Stimulated activated memory B cell treated with anti-CD40 and anti-IgM and Interleukin-4, amounts not matched to agents 10 μg/mL and 1 μg/mL and 100 μg/mL, for 72 hours (primary cell): ENCODE measurements around the gene GABRR3.

Experiments
- ATAC-seq: fragments of 150-1000 bp; cut with Tn5 transposase; 2 replicates; pipeline ENCODE4 v1.10.0; 2021
- H3K27ac Mint-ChIP-seq: one replicate; pipeline ENCODE4 v1.8.0; 2022; ENCODE audit warnings: mild to moderate bottlenecking, mixed read lengths
- H3K27me3 Mint-ChIP-seq: one replicate; pipeline ENCODE4 v1.8.0; 2022; ENCODE audit warnings: mixed read lengths
- H3K36me3 Mint-ChIP-seq: one replicate; pipeline ENCODE4 v1.8.0; 2022; ENCODE audit warnings: mixed read lengths
- H3K4me1 Mint-ChIP-seq: one replicate; pipeline ENCODE4 v1.8.0; 2022; ENCODE audit warnings: mixed read lengths
- H3K4me3 Mint-ChIP-seq: one replicate; pipeline ENCODE4 v1.8.0; 2022; ENCODE audit warnings: mild to moderate bottlenecking, moderate library complexity, mixed read lengths
- H3K9me3 Mint-ChIP-seq: one replicate; pipeline ENCODE4 v1.8.0; 2022; ENCODE audit warnings: mixed read lengths

Gene GABRR3

DNA sequence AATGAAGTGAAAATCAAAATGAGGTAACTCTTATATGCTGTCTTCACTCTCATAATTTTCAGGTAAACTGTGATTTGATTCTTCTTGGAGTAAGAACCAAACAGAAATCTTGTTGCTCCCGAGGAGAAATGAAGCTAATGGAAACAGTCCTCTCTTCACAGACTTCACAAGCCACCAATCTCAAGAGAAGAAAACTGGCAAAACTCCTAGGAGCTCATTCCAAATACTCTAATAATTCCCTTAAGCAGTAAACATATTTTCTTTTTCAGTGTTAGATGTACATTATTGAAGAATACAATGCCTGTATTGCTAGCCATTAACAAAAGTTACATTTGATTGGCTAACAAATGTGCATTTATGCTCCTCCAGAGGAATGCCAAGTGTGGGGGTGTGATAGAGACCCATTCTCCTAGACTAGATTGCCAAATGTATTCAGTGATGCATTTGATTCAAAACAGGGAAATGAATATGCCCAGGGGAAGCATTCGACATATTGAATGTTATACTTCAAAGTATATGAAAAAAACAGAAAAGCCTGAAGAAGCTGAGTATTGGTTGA lies 51.1 kb downstream of the GABRR3 start:
- H3K4me3 Mint-ChIP-seq = no peak overlapping the region
- ATAC-seq = no peak
- H3K27me3 Mint-ChIP-seq = peaks cover 14% of the 10 kb centered on the region
- no peaks in the 10 kb centered on the region for H3K4me1 Mint-ChIP-seq
- H3K27ac Mint-ChIP-seq = no peak overlapping the region
- H3K9me3 Mint-ChIP-seq = peaks cover 8% of the 10 kb centered on the region
- no peaks in the 10 kb centered on the region for H3K36me3 Mint-ChIP-seq

DNA sequence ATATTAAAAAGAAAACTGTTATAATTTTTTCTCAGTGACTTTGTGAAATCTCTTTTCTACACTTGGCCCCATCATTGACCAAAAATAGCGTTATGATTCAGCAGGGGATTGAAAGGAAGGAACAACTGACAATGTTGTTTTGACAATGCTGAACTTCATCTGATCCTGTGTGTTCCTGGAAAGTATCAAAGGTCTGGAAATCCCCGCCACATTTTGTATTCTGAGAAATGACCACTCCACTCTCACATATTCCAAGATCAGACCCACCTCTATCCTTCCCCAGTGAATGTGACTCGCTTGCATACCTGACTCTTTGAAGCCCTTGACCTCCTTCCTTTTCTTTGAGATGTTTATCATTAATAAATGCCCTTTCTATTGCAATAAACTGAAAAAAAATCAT lies 53.2 kb downstream of the GABRR3 start:
- H3K27ac Mint-ChIP-seq = no peak overlapping the region
- H3K4me3 Mint-ChIP-seq = no peak overlapping the region
- H3K27me3 Mint-ChIP-seq = no peaks in the 10 kb centered on the region
- no peaks in the 10 kb centered on the region for H3K36me3 Mint-ChIP-seq
- ATAC-seq = no peak
- H3K4me1 Mint-ChIP-seq = no peaks in the 10 kb centered on the region
- no peaks in the 10 kb centered on the region for H3K9me3 Mint-ChIP-seq

DNA sequence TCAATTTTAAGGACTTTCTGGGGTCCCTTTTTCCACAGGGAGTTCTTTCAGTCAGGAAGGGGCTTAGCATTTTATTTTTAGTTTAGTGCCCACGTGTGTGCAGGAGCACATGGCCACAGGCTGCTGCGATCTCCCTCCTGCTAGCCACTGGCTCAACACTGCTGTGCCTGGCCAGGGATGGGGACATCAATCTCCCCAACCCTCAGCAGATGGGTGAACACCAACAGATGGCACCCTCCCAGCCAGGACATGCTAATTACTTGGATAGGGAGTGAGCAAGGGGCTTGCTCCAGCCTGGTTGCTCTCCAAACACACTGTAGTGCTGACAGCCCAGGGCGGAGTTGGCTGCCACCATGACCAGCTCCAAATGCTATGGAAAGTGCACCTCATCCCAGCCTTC lies 55.5 kb downstream of the GABRR3 start:
- no peaks in the 10 kb centered on the region for H3K9me3 Mint-ChIP-seq
- peaks cover 7% of the 10 kb centered on the region for H3K4me1 Mint-ChIP-seq
- H3K36me3 Mint-ChIP-seq = no peaks in the 10 kb centered on the region
- no peak overlapping the region for H3K27ac Mint-ChIP-seq
- no peak overlapping the region for H3K4me3 Mint-ChIP-seq
- H3K27me3 Mint-ChIP-seq = no peaks in the 10 kb centered on the region
- ATAC-seq = no peak

DNA sequence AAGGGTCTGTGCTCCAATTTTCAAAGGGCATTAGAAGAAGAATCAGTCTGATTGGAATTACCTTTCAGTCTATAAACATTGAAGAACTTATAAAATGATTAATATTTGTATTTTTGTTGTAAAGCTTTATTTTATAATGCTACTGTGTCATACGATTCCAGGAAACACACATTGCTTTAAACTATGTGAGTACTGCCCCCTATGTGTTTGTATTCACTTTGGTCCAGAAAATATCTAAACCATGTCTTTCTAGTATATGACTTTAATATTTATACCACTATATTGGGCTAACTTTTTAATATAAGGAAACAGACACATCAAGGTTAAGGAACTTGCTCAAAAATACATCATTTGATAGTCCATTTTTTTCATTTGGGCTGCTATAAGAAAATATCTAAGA lies 59.6 kb downstream of the GABRR3 start:
- H3K4me1 Mint-ChIP-seq = peaks cover 30% of the 10 kb centered on the region
- ATAC-seq = no peak
- no peaks in the 10 kb centered on the region for H3K27me3 Mint-ChIP-seq

DNA sequence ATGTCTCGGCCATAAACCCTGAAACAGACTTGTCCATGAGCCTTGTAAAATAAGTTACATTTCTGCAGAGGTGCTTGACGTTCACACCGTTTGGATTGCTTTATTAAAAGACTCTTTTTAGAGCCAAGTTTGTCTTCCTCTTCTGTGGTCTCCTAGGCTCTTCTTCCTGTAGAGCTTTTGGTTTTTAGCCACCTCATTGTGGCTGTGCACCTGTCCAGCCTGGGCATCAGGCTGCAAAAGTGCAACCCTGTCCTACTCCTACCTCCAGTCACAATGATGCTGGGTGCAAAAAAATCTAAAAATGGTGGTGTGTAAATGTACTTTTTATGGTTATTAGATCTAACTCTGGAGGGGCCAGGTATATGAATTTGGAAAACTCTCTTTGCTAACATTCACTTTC lies 60.1 kb downstream of the GABRR3 start:
- Mint-ChIP-seq H3K27me3 (no peaks in the 10 kb centered on the region), H3K36me3 (no peaks in the 10 kb centered on the region), H3K4me3 (no peak overlapping the region), H3K9me3 (no peaks in the 10 kb centered on the region), H3K27ac (no peak overlapping the region), H3K4me1 (peaks cover 34% of the 10 kb centered on the region)
- no peak for ATAC-seq

More for the DNA sequence above, 59.6 kb downstream of the GABRR3 start:
- Mint-ChIP-seq H3K9me3 (no peaks in the 10 kb centered on the region), H3K27ac (no peak overlapping the region), H3K36me3 (no peaks in the 10 kb centered on the region), H3K4me3 (no peak overlapping the region)

DNA sequence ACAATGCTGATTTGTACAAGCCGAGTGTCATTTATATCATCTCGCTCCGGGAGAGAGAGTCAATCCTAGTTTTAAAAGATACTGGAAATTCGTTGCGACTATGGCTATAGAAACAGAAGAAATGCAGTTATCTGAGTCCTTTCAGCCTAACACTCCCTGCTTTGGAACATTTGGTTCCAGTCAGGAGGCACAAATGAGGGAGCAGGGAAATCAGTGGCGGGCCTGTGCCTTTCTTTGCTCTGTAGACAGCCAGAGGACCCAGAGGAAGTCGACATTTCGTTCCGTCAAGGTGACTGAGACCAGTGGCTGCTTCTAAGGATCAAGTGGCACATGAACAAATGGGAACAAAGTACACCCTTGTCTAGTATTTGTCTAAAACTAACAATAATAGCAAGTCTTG lies 62.1 kb downstream of the GABRR3 start:
- H3K27ac Mint-ChIP-seq = peak overlapping the region; percentile 91
- H3K36me3 Mint-ChIP-seq = peaks cover 4% of the 10 kb centered on the region
- peaks cover 53% of the 10 kb centered on the region for H3K4me1 Mint-ChIP-seq
- peak overlapping the region; percentile 52 for H3K4me3 Mint-ChIP-seq
- no peaks in the 10 kb centered on the region for H3K9me3 Mint-ChIP-seq
- ATAC-seq = no peak
- no peaks in the 10 kb centered on the region for H3K27me3 Mint-ChIP-seq

DNA sequence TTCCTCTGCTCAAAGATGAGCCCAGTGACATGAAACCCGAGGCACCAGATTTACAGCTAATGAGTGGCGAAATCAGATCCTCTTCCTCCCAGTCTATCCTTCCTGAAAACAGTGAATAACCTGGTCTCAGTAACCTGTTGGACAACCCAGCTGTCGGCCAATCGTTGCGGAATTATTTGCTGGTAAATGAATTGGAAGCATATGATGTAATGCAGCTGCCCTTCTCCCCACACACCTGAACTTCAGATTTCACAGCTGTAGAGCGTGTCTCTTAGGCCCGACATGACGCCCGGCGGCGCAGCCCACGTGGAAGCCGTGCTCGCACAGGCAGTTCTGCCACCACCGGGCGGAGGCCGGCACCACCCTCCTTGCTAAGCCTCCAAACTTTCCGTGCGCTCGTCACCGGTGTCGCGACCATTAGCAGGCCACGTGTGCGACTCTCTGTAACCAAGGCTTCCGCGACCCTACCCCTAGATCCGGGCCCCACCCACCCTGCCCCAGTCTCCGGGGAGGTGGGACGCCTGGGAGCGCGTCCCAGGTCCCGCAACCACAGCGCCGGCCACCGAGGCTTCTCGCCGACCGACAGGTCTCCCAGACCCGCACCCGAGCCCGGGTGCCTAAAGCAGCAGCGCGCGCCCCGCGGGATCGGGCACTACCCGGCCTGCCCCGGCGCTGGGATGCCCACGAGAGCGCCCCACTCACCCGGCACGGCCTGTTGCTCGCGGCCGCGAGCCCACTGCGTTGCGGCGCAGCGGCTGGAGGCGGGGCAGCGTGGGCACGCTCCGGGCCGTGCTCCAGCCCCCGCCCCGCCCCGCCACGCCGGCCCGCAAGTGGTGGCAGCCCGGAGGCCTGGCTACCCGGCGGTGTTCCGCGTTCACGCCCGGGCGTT lies 63.2 kb downstream of the GABRR3 start, which contains the start of gene RIOX2:
RIOX2 (minus strand) TSS at position 753 of the 889 bp plus-strand sequence. CDS start 4,838 bp downstream, outside the sequence.
- Mint-ChIP-seq H3K27ac (peak within 1 kb of the TSS; percentile 91), H3K9me3 (no peaks in the 10 kb centered on the region), H3K36me3 (peaks cover 15% of the 10 kb centered on the region), H3K4me3 (peak within 1 kb of the TSS; percentile 93), H3K4me1 (peaks cover 61% of the 10 kb centered on the region), H3K27me3 (no peaks in the 10 kb centered on the region)
- peak; percentile 96 for ATAC-seq

DNA sequence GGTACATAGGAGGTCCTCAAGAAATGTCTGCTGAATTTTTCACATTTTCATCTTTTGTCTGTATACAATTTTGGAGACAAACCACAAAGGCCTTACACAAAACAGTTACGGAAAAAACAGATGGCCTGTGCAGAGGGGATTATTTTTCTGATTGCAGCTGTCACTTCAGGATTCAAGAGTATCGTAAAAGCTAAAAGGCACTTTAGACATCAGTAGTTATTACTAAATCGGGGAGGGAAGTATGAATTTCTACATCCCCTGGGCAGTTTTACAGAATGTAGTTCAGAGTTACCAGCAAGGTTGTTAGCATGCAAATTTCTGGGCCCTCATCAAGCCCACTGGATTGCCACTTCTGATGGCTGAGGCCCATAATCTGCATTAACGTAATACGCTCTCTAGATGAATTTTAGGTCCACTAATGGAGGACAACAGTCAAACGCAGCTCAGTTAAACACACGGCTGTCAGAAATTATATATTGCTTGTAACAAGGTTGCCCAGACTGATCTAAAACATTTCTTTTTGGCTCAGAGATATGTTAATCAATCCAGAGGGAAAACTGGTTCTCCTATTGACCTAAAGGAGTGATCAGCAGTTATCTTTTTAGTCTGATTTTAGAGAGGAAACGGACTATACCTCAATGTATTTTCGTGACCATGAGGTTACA lies 64.0 kb downstream of the GABRR3 start:
- H3K4me3 Mint-ChIP-seq = peak overlapping the region; percentile 93
- peak overlapping the region; percentile 91 for H3K27ac Mint-ChIP-seq
- H3K27me3 Mint-ChIP-seq = no peaks in the 10 kb centered on the region
- H3K9me3 Mint-ChIP-seq = no peaks in the 10 kb centered on the region
- peaks cover 16% of the 10 kb centered on the region for H3K36me3 Mint-ChIP-seq
- ATAC-seq = no peak
- peaks cover 63% of the 10 kb centered on the region for H3K4me1 Mint-ChIP-seq

DNA sequence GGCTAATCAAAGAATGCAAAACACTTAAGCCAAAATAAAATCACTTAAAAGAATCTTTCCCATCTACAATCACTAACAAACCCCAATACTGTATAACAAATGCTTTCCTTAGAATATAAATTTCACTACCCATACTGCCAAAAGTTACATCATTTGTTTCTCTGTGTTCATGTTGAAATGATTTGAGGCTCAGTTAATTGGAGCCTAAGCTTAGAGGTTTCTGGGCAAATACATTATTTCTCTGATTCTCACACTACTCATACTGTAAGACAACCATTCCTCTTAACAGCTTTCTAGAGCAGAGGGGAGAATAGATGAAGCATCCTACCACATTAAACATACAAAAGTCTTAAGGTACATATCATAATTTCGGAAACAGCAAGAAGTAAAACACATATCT lies 65.0 kb downstream of the GABRR3 start:
- peaks cover 62% of the 10 kb centered on the region for H3K4me1 Mint-ChIP-seq
- H3K4me3 Mint-ChIP-seq = no peak overlapping the region
- H3K9me3 Mint-ChIP-seq = no peaks in the 10 kb centered on the region
- no peak for ATAC-seq
- peaks cover 16% of the 10 kb centered on the region for H3K36me3 Mint-ChIP-seq
- H3K27ac Mint-ChIP-seq = peak overlapping the region; percentile 91
- no peaks in the 10 kb centered on the region for H3K27me3 Mint-ChIP-seq

DNA sequence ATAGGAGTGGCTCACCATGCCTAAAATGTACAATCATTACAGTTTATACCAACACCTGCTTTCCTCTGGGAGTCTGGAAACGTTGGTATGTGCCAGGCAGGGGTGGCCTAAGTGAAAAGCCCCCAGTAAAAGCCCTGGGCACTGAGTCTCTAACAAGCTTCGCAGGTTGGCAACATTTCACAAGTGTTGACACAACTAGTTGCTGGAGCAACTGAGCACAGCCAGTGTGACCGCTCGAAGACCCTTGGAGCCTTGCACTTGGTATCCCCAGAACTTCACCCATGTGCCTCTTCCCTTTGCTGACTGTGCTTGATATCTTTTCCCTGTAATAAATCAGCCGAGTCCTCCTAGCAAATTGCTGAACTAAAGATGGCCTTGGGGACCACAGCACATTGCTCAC lies 65.6 kb downstream of the GABRR3 start:
- peaks cover 16% of the 10 kb centered on the region for H3K36me3 Mint-ChIP-seq
- H3K9me3 Mint-ChIP-seq = no peaks in the 10 kb centered on the region
- no peak for ATAC-seq
- H3K4me1 Mint-ChIP-seq = peaks cover 60% of the 10 kb centered on the region
- H3K27me3 Mint-ChIP-seq = no peaks in the 10 kb centered on the region
- peak overlapping the region; percentile 91 for H3K27ac Mint-ChIP-seq
- no peak overlapping the region for H3K4me3 Mint-ChIP-seq

DNA sequence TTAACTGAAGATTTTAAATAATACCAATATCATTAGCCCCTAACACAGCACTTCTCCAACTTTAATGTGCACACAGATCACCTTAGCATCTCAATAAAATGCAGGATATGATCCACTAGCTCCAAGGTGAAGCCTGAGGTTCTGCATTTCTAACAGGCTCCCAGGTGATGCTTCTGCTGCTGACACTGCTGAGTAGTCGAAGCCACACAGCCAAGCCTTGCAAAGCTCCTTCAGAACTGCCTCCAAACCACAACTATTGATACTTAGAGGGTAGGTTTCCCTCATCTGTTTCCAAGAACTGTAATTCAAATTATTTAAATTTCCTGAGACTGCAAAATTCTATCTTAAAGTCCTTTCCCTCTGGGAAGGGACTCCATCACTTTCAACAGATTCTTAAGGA lies 66.7 kb downstream of the GABRR3 start:
- Mint-ChIP-seq H3K4me3 (no peak overlapping the region), H3K27me3 (no peaks in the 10 kb centered on the region), H3K4me1 (peaks cover 63% of the 10 kb centered on the region), H3K27ac (no peak overlapping the region), H3K9me3 (no peaks in the 10 kb centered on the region), H3K36me3 (peaks cover 25% of the 10 kb centered on the region)
- no peak for ATAC-seq

DNA sequence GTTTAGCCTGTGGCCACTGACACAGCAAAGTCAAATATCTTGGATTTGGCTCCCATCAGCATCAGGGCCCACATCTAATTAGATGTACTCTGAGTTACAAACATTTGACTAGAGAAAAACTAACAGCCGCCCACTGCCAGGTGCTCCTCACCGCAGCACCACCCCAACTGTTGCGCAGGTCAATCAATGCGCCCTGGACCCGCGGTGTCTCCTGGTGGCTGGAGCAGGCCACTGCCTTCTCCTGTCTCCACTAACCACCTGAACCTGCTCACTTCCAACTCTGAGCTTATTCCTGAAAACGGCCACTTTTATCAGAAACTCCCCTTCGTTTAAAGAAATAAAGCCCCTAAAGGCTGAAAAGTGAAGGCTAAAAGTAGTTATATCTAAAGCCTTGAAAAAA lies 67.1 kb downstream of the GABRR3 start:
- Mint-ChIP-seq H3K36me3 (peaks cover 25% of the 10 kb centered on the region), H3K27ac (no peak overlapping the region), H3K27me3 (no peaks in the 10 kb centered on the region), H3K4me3 (no peak overlapping the region), H3K9me3 (no peaks in the 10 kb centered on the region), H3K4me1 (peaks cover 63% of the 10 kb centered on the region)
- ATAC-seq = no peak

DNA sequence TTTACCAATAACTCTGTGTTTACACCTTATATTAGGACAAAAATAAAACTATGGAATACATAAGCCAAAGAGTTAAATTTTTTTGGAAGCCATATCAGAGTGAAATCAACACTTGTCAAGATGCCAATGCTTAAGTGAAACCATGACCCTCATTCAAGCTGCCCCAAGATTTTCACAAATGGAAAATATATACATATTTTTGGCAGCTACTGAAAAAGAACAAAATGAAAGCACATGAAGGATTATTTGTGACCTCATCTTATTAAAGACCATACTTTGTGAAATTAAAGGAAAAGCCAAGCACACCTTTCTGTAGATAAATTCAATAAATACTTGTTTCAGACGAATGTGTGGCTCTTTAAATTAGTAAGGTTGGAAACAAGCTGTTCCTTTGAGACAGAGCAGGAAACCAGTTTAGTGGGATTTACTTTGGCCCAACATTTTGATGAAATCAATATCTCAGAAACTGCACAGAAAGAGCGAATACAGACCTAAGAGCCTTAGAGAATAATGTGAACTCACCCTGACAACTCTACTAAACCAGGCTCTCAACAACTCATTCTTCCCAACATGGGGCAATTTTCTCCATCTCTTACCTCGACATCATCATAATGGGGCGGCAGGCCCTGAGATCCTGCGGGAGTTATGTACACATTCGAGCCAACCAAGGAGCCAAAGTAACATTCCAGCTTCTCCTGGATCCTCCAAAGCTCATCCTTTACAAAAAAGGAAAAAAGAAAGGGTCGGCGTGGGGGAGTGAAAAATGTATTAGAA lies 73.9 kb downstream of the GABRR3 start:
- Mint-ChIP-seq H3K36me3 (peaks cover 55% of the 10 kb centered on the region), H3K4me1 (peaks cover 28% of the 10 kb centered on the region), H3K27me3 (no peaks in the 10 kb centered on the region), H3K27ac (no peak overlapping the region), H3K4me3 (no peak overlapping the region), H3K9me3 (no peaks in the 10 kb centered on the region)
- ATAC-seq = no peak

DNA sequence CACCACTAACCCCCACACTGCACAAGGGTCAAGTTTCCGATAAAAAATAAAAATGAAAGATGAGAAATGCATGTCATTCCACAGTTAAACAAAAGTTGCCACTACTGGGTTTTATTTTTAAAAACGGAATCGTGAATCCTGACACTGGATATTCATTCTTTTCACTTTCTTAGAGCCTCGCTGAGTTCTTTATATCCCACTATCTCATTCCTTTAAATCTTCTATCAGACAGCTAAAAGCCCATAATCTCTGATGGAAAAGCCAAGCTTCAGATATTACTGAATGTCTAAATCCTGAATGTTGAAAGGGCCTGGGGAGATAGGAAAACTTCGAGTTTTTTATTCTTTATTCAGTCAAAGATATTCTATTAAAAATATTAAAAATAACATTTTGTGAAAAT lies 74.6 kb downstream of the GABRR3 start:
- Mint-ChIP-seq H3K4me1 (peaks cover 28% of the 10 kb centered on the region), H3K36me3 (peaks cover 61% of the 10 kb centered on the region), H3K4me3 (no peak overlapping the region), H3K9me3 (no peaks in the 10 kb centered on the region), H3K27ac (no peak overlapping the region), H3K27me3 (no peaks in the 10 kb centered on the region)
- ATAC-seq = no peak

DNA sequence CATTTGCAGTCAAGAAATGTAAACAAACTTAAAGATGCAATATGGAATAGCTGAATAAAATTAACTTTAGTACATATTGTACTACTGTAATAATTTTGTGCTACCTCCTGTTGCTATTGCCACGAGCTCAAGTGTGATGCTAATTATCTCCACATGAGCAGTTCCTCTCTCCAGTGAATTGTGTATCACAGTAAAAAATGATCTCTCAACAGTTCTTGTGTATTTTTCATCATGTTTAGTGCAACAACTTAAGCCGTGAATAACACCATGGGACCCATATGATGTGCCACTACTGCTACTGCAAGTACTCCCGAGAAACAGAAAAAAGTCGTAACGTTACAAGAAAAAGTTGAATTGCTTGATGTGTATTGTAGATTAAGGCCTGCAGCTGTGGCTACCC lies 75.2 kb downstream of the GABRR3 start:
- H3K36me3 Mint-ChIP-seq = peaks cover 67% of the 10 kb centered on the region
- ATAC-seq = no peak
- no peaks in the 10 kb centered on the region for H3K27me3 Mint-ChIP-seq
- no peaks in the 10 kb centered on the region for H3K9me3 Mint-ChIP-seq
- peaks cover 32% of the 10 kb centered on the region for H3K4me1 Mint-ChIP-seq
- H3K27ac Mint-ChIP-seq = no peak overlapping the region
- H3K4me3 Mint-ChIP-seq = no peak overlapping the region
